A549 (cell line): ENCODE data around the gene PTGS2. TPM values are rescaled to one million over a fixed set of nuclear protein-coding genes. Genes with fewer than 3 reads are reported as not detected.
A peak's percentile ranks its signal among the peaks of the same experiment; 100 is the strongest.

Experiments
- ATAC-seq, 2 experiments: fragments of 200-7000 bp in 1 of 2; fragments of >200 bp in 1 of 2; cut with Nextera tagmentation in 1 of 2; cut with Tn5 transposase in 1 of 2; 3 replicates each; pipeline versions ENCODE4 v1.8.0 to v1.9.1; 2018 to 2020; ENCODE audit warnings: mild to moderate bottlenecking in 1 of 2, moderate library complexity in 1 of 2
- CTCF ChIA-PET: fragments of 300-600 bp; sonication (Branson Sonifier 250); formaldehyde crosslinking; extraction: SDS; loops from one replicate; lab custom pipeline; 2021; ENCODE audit warnings: antibody characterized with exemption, inconsistent platforms; lab: Yijun Ruan, JAX
- POLR2A ChIA-PET: fragments of 350-600 bp; formaldehyde crosslinking; extraction: SDS; loops from one replicate; lab custom pipeline; 2021; ENCODE audit warnings: antibody characterized with exemption, inconsistent platforms; lab: Yijun Ruan, JAX
- DNase-seq, 2 experiments: peaks; one replicate each; pipeline versions ENCODE4 v3.0.0 to v3.0.0-alpha.2; 2011 to 2016; ENCODE audit warnings: low read depth in 1 of 2, low spot score in 1 of 2
- FAIRE-seq: peaks from 2 replicates; lab custom pipeline; 2011; peaks lifted over from hg19 to GRCh38; lab: Jason Lieb, UNC
- H3K27ac ChIP-seq, 2 experiments: fragments of >200 bp; sonication (Bioruptor Twin); formaldehyde crosslinking; 3 replicates each; pipeline ENCODE4 v1.5.1; 2016 to 2017
- H3K4me1 ChIP-seq: fragments of >200 bp; sonication (Bioruptor Twin); formaldehyde crosslinking; 3 replicates; pipeline ENCODE4 v1.6.1; 2016
- H3K4me2 ChIP-seq: fragments of >200 bp; sonication (Bioruptor Twin); formaldehyde crosslinking; 3 replicates; pipeline ENCODE4 v1.6.1; 2016
- H3K4me3 ChIP-seq: fragments of >200 bp; sonication (Bioruptor Twin); formaldehyde crosslinking; 3 replicates; pipeline ENCODE4 v1.5.1; 2016
- H3K9me3 ChIP-seq: fragments of >200 bp; sonication (Bioruptor Twin); formaldehyde crosslinking; 3 replicates; pipeline ENCODE4 v1.6.1; 2016
- CBX8 ChIP-seq: fragments of 200-600 bp; sonication (generic); IDR thresholded peaks from 2 replicates; pipeline ENCODE4 v1.6.1; 2016
- CTCF ChIP-seq: fragments of >200 bp; sonication (Bioruptor Twin); formaldehyde crosslinking; IDR thresholded peaks from 3 replicates; pipeline ENCODE4 v1.5.1; 2016
- E2F6 ChIP-seq: IDR thresholded peaks from 2 replicates; pipeline ENCODE4 v1.6.1; 2012; ENCODE audit warnings: low read depth, borderline replicate concordance
- EHMT2 ChIP-seq: fragments of 200-600 bp; sonication (generic); IDR thresholded peaks from 2 replicates; pipeline ENCODE4 v1.6.1; 2016; ENCODE audit warnings: antibody characterized with exemption, low read depth, mild to moderate bottlenecking, moderate library complexity
- GATA3 ChIP-seq: IDR thresholded peaks from 2 replicates; pipeline ENCODE4 v1.6.1; 2012; ENCODE audit warnings: borderline replicate concordance
- HMGXB4 ChIP-seq: fragments of 250-450 bp; sonication (Bioruptor Pico); IDR thresholded peaks from 2 replicates; pipeline ENCODE4 v1.5.0; 2021; ENCODE audit warnings: mild to moderate bottlenecking, moderate library complexity, borderline replicate concordance
- JUNB ChIP-seq: fragments of >200 bp; sonication (Bioruptor Twin); formaldehyde crosslinking; IDR thresholded peaks from 2 replicates; pipeline ENCODE4 v1.6.1; 2016
- MAFK ChIP-seq: fragments of 450-650 bp; IDR thresholded peaks from 2 replicates; pipeline ENCODE4 v1.6.1; 2014; ENCODE audit not compliant: partially characterized antibody
- MYC ChIP-seq: IDR thresholded peaks from 2 replicates; pipeline ENCODE4 v1.6.1; 2012; ENCODE audit warnings: mild to moderate bottlenecking, inconsistent platforms, low read length, improper control_type of control experiment, borderline replicate concordance
- POLR2AphosphoS2 ChIP-seq: conservative IDR thresholded peaks from 2 replicates; pipeline ENCODE4 v1.6.1; 2012; ENCODE audit warnings: low read length, improper control_type of control experiment, inconsistent platforms
- RAD21 ChIP-seq, 2 experiments: fragments of >200 bp in 1 of 2; sonication (Bioruptor Twin) in 1 of 2; formaldehyde crosslinking in 1 of 2; IDR thresholded peaks in 1 of 2; conservative IDR thresholded peaks in 1 of 2; 2 replicates in 1 of 2; 3 replicates in 1 of 2; pipeline ENCODE4 v1.6.1; 2012 to 2018; ENCODE audit warnings: inconsistent platforms in 1 of 2
- RCOR1 ChIP-seq: fragments of 150-350 bp; IDR thresholded peaks from 2 replicates; pipeline ENCODE4 v1.6.1; 2014; ENCODE audit warnings: antibody characterized with exemption, low read length, low read depth
- SMC3 ChIP-seq: fragments of >200 bp; sonication (Bioruptor Twin); formaldehyde crosslinking; IDR thresholded peaks from 3 replicates; pipeline ENCODE4 v1.6.1; 2018; ENCODE audit warnings: inconsistent platforms
- SREBF2 ChIP-seq: fragments of 450-650 bp; IDR thresholded peaks from 2 replicates; pipeline ENCODE4 v1.6.1; 2014; ENCODE audit warnings: mild to moderate bottlenecking, moderate library complexity
- USF2 ChIP-seq: fragments of 450-650 bp; IDR thresholded peaks from 2 replicates; pipeline ENCODE4 v1.6.1; 2014; ENCODE audit warnings: antibody characterized with exemption
- WGBS: methylation state at CpG from one replicate; pipeline ENCODE4 v1.1.6; 2017; ENCODE audit errors: missing lambda C conversion rate; 5-methylcytosine and 5-hydroxymethylcytosine counted together
- polyA plus RNA-seq, 4 experiments: library from polyadenylated mRNA; depleted of rRNA in 3 of 4; stranded (reverse); fragments of >200 nt; fragmentation: RNase III in 1 of 4; extraction: RNeasy Plus Mini Kit Qiagen cat#74134 plus additional on column Dnase treatment in 1 of 4; gene quantifications; 2 replicates in 3 of 4; 3 replicates in 1 of 4; pipeline ENCODE4 v1.2.3, GENCODE V29; 2011 to 2017

PTGS2 gene
- polyA plus RNA-seq, 2 of the 4 experiments (the other 2 are of a cell fraction): 12.3 to 127 TPM

- no peak overlapping the region for H3K27ac ChIP-seq
- CTCF ChIA-PET: interaction anchor here (0.6 to 1.4 kb wide), 3 partner anchors 43 to 1205 kb away, joined by 3 read pairs; partner anchors contain the start of gene PTGS2
- H3K4me3 ChIP-seq: no peak overlapping the region
- peak in 1 of 2 experiments; percentile 67; a peak in 2 of 6 replicates for ATAC-seq
- POLR2A ChIA-PET: no interaction called here
- no peak for FAIRE-seq
- H3K4me2 ChIP-seq: no peak overlapping the region
- peak; percentile 26 to 66 for DNase-seq
- H3K9me3 ChIP-seq: peaks cover 21% of the 10 kb centered on the region; the same call in 2 of the 3 replicates
- TF ChIP-seq POLR2AphosphoS2 (no peak), HMGXB4 (CRISPR knock-in tag) (no peak), CTCF (peak; percentile 40), USF2 (no peak), RCOR1 (no peak), E2F6 (no peak), RAD21 (conservative IDR thresholded peaks at IDR 0.05 in 1 of 2, IDR thresholded peaks at IDR 0.05 in 1 of 2) (peak; percentile 24 to 48; a peak in 2 of 5 replicates), CBX8 (no peak), SMC3 (peak; percentile 12; the same call in 1 of the 3 replicates), GATA3 (no peak), SREBF2 (no peak)
- TF ChIP-seq, all 56 proteins: peak for 3
- 55% methylated on average over 3 of the region's 3 CpGs for WGBS
- H3K4me1 ChIP-seq: peaks cover 2% of the 10 kb centered on the region; the same call in 2 of the 3 replicates
These were observed 42.6 kb upstream of the PTGS2 start for GRCh38 chr1:186722711-186723309.

- CTCF ChIA-PET: interaction anchor here (0.5 to 1.3 kb wide), 3 partner anchors 26 to 399 kb away, joined by 3 to 4 read pairs (median 3); no protein-coding TSS in a partner anchor
- TF ChIP-seq MYC (no peak), MAFK (no peak), EHMT2 (no peak), JUNB (no peak)
- POLR2A ChIA-PET: no interaction called here
- H3K4me1 ChIP-seq: peaks cover 30% of the 10 kb centered on the region
- H3K9me3 ChIP-seq: peaks cover 17% of the 10 kb centered on the region; the same call in 2 of the 3 replicates
- peak; percentile 54 for FAIRE-seq
- DNase-seq: no peak
- no peak for ATAC-seq
- peak overlapping the region; percentile 70 for H3K4me2 ChIP-seq
- 66% methylated on average over 2 of the region's 2 CpGs for WGBS
- no peak overlapping the region for H3K4me3 ChIP-seq
- peak overlapping the region; percentile 90 to 91 for H3K27ac ChIP-seq
These were observed 37.1 kb upstream of the PTGS2 start for GRCh38 chr1:186717286-186717685.
